HG03045 (cell line): ENCODE measurements around the gene APP.

ENCODE experiments used
- ATAC-seq: cut with Tn5 transposase; IDR thresholded peaks from one replicate; pipeline ENCODE4 v1.9.1; 2021; ENCODE audit warnings: mild to moderate bottlenecking, moderate library complexity; ENCODE audit not compliant: unreplicated experiment

APP gene

GRCh38 chr21:26070822-26071425 lies 99.6 kb downstream of the APP start:
- ATAC-seq = no peak

DNA sequence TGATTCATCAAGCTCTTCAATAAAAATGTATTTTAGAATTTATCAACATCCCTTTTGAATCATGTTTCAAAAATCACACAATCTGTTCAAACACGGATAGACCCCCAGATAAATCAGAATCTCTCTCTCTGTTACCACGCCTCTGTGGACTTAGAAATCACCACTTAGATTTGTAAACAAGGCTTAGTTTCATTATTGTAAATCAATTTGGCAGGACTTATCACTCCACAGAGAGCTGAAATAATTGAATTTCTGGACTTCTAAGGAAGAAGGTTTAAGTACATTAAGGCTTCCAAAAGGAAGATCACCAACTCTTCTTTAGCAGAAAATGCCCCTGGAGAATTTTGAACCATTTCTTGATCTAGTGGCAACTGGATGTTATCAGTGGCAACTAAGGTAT lies 100.4 kb downstream of the APP start:
- no peak for ATAC-seq

- no peak for ATAC-seq
These were observed 101.8 kb downstream of the APP start for GRCh38 chr21:26068776-26069175.

- no peak for ATAC-seq
These were observed 102.6 kb downstream of the APP start for GRCh38 chr21:26067836-26068594.

DNA sequence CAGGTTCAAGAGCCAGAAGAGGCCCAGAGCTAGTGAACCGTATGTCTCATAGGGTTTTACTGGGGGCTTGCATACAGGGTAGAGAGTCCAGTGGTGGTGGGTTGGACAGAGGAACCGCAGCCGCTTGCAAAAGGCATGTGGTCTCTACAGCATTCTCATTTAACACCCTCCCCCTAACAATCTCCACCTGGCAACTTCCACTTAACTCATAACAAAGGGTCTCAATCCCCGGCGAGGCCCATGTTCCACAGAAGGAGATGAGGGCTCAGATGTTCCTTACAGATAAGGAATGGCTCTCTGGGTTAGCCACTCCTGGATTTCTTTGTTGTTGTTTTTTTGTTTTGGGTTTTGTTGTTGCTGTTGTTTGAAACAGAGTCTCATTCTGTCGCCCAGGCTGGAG lies 106.1 kb downstream of the APP start:
- ATAC-seq = no peak

GRCh38 chr21:26061437-26061836 lies 109.1 kb downstream of the APP start:
- no peak for ATAC-seq

- ATAC-seq = no peak
These were observed 110.0 kb downstream of the APP start for GRCh38 chr21:26060335-26061115.

DNA sequence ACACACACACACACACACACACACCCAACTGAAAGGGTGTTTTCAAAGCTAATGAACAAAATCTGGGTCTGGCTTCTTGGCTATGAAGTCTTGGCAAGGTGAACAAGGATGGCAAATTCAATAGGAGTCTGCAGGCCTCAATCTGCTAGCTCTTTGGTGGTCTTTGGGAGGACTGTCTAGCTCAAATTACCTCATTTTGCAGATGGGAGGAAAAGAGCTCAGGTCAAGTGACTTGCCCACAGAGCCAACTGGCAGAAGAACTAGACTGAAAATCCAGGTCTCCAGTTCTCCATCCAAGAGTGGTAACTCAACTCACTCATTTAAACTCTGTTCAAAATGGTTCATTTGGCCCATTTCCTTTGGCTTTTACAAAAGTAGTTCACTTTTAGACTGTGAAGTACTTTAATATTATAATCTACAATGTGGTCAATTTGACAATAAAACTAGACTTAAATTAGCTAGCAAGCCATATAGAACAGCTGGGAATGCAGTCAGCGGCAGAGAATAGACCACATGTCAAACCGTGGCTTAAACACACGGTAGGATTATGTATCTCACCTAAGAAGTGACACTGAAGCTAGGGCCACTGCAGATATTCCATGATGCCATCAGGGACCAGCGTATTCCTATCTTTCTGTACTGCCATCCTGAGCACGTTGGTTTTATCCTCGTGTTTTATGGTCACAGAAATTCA lies 112.9 kb downstream of the APP start:
- ATAC-seq = no peak

DNA sequence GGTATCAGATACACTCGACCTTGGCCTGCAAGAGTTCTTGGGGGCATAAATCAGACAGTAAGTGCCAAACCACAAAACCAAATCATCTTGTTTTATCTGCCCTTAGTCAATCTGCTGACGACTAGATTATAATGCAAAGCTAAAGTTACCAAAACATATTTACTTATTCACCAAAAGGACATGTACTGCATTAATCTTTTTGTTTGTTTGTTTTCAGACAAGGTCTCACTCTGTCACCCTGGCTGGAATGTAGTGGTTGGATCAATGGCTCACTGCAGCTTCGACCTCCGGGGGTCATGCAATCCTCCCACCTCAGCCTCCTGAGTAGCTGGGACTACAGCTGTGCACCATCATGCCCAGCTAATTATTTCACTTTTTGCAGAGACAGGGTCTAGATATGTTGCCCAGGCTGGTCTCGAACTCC lies 114.7 kb downstream of the APP start:
- no peak for ATAC-seq

GRCh38 chr21:26055010-26055409 lies 115.6 kb downstream of the APP start:
- no peak for ATAC-seq

GRCh38 chr21:26052057-26052456 lies 118.5 kb downstream of the APP start:
- ATAC-seq = no peak

DNA sequence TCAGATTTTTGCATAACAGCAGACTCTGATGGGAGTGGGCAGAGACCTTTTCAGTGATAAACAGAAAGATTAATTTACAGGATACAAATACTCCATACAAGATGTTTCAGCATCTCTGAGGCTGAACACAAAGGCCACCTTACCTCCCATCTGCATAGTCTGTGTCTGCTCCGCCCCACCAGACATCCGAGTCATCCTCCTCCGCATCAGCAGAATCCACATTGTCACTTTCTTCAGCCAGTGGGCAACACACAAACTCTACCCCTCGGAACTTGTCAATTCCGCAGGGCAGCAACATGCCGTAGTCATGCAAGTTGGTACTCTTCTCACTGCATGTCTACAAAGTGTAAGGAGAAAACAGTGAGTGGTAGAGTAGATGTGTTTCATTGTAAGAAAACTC lies 119.7 kb downstream of the APP start:
- ATAC-seq = no peak

GRCh38 chr21:26049803-26050202 lies 120.8 kb downstream of the APP start:
- ATAC-seq = no peak

DNA sequence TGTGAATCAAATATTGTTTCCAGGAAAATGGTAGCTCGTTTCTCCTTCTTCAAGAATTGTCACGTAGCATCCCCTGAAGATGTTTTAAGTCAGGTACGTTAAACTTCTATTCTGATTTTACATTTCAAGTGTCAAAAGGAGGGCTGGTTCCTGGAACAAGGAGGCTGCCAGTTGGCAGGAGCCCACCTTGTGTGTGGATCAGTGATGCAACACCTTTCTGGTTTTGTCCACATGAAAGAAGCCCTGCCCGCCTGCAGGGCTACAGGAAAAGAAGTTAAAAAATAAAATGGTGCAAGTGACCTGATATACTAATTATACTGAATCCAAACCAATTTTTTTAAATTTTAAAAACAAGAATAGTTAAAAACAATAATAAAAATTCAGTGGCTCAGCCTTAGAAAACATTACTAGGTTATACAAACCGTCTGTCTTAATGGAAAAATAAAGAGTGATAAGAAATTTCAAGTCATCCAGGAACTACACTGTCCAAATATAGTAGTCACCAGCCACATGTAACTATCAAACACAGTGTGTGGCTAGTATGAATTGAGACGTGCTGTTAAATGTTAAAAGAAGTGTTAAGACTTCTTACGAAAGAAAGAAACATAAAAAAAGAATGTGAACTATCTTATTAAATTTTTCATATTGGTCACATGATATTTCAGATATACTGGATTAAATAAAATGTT lies 123.1 kb downstream of the APP start:
- ATAC-seq = no peak

- ATAC-seq = no peak
These were observed 126.7 kb downstream of the APP start for GRCh38 chr21:26043891-26044290.

GRCh38 chr21:26042181-26042876 lies 128.2 kb downstream of the APP start:
- ATAC-seq = no peak

DNA sequence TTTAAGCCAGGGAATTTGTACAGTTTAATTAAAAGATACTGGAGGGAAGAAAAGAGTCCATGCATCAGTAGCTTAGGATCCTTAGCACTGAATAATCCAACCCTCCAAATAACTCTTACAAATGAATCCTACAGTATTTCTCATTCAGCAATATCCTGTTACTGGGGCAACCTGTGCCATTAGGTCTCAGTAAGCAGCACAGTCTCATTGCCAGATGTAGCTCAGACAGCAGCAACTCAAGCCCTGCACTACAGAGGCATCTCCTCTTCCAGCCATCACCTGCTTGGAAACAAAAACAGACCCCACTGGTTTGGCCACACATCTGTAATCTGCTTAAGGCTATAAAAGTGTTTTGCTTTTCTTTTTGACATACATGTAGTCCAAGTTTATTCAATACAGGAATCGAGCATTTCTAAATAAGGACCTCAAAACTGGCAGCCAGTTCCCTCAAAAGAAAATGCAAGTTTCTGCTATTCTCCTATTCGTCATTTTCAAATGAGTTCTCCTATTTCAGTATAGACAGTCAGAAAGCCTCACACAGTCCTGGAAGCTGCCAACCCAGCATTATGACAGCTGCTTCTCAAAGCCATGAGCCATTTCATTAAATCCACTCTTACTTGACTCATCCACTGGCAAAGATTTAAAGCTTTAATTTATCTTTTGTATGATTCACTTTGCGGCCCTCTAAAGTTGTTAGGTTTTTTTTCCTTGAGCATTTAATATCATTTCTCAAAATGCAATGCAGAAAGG lies 129.0 kb downstream of the APP start:
- no peak for ATAC-seq

DNA sequence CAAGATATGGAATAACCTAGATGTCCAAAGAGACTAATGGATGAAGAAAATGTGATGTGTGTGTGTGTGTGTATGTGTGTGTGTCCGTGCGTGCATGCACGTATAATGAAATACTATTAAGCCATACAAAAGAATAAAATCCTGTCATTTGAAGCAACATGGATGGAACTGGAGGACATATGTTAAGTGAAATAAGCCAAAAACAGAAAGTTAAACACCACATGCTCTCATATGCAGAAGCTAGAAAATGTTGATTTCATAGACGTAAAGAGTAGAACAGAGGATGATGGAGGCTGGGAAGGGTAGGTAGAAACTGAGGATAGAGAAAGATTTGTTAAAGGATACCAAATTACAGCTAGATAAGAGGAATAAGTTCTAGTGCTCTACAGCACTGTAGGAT lies 133.7 kb downstream of the APP start:
- ATAC-seq = no peak

DNA sequence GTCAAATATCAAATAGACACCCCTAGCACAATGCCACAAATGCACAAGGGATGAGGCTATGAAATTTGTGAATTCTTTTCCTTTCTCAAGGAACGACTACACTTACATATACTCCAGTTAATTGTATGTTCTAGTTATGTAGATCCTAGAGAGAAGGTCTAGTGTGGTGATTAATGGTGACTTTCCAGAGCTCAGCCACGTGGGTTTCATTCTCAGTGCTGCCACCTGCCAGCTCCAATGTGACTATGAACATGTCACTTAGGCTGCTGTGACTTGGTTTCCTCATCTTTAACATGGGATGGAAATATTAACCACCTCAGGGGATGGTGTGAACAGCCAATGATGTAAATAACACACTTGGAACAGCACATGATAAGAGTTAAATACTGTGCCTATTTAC lies 138.3 kb downstream of the APP start:
- no peak for ATAC-seq
